Activated CD4-positive, alpha-beta T cell treated with anti-CD3 and anti-CD28 coated beads for 4 hours (primary cell): ENCODE results near the gene LRRIQ1.
"Not testable (repeated sequence)": the region's sequence is repeated elsewhere in the genome, so short reads cannot be mapped to it uniquely, and the experiment has no call there.

Experiments used
- DNase-seq, 2 donors: peaks; one replicate each; pipeline ENCODE4 v3.0.0-alpha.2; 2020

LRRIQ1 gene

DNA sequence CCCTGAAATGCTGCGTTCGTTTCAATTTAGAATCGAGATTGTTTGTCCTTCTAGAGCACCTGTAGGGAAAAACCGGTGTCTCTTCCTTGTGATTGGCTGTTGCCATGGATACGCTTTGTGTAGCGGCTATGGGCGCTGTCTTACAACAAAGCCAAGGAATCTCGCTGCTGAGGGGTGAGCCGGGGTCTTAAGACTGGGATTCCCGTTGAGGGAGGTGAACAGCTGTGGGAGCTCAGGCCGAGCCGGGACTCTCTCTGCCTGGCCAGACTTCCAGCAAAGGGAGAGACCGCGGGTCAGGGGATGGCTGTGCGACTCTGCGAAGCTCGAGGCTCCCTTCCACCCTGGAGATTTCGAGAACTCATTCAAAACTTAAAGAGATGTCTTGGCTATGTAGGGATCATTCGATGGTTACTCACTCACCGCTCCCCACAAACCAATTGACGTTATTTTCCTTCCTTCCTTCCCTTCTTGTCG, at the start of gene LRRIQ1, which contains the start of gene TSPAN19:
LRRIQ1 (plus strand) TSS at position 118 of the 474 bp plus-strand sequence. CDS start 1,826 bp downstream, outside the sequence.
TSPAN19 (minus strand) TSS at position 44 of the 474 bp plus-strand sequence. CDS start 6,331 bp downstream, outside the sequence.
- peak; percentile 2 to 5 for DNase-seq

DNA sequence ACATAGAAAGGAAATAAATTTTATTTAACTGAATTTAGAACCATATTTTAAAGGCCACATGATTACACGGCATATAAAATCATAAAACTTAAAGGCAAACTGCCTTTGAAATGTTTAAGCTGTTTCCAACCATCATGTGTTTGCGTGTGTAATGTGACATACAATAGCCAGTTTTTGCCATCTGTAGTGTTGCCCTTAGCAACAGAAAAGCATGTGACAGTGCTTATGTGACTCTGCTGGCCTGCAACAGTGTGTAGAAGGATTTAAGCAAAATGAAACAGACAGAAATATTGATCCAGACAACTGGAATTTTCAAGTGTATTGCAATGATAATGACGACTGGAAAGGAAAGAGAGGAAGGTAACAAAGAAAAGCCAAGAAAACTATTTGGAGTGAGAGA, 49.6 kb upstream of the LRRIQ1 start:
- no peak for DNase-seq

GRCh38 chr12:84994426-84994825, 41.7 kb upstream of the LRRIQ1 start:
- no peak for DNase-seq

DNA sequence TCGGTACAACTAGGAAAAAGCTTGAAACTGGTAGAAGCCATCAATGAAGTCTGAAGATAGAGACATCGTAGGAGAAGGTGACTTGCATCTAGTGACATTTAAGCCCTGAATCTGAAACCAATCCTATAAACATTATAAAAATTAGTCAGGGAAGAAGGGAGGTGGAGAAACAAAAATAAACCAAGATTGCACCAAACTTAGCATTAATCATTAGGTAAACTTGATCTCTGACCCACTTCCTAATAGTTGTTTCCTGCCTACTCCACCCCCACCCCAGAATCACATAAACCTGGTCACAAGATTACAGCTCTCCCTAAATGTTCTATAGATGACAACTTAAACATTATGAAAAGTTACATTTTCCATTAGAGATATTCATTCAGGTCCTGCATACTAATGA, 40.5 kb upstream of the LRRIQ1 start:
- DNase-seq = no peak

GRCh38 chr12:84996759-84997158, 39.4 kb upstream of the LRRIQ1 start:
- DNase-seq = no peak

DNA sequence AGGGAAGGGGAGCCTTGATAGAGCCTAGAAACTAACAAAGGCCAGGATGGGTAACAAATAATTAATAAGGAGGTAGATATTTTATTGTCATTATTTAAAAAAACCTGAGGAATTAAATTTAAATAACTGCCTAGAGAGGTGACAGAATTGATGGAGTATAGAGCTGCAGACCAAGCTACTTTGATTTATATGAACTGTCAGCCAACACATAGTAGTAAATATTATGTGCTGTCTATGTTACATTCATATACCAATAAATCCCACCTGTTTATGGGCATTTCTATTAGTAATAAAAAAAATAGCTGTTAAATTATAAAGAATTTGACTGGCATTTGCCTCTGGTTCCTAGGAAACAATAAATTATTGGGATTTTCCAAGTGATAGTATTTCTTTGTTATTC, 37.8 kb upstream of the LRRIQ1 start:
- DNase-seq = no peak

DNA sequence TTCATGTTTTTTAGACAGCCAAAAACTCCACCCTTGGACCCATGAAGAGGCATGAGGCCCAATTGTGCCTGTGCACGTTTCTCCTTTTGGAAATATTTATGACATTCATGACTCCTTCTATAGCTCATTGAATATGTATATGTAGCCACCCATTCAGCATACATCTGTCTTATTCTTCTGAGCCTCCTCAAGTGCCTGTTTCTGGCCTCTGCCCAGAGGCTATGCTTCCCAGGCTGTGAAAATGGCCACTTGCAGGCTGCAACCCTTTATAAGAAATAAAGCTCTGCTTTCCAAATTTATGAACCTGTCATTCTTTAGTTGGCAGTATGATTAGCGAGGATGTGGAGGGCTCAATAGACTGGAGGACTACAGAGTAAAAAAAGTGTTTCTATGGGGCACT, 35.4 kb upstream of the LRRIQ1 start:
- DNase-seq = no peak

DNA sequence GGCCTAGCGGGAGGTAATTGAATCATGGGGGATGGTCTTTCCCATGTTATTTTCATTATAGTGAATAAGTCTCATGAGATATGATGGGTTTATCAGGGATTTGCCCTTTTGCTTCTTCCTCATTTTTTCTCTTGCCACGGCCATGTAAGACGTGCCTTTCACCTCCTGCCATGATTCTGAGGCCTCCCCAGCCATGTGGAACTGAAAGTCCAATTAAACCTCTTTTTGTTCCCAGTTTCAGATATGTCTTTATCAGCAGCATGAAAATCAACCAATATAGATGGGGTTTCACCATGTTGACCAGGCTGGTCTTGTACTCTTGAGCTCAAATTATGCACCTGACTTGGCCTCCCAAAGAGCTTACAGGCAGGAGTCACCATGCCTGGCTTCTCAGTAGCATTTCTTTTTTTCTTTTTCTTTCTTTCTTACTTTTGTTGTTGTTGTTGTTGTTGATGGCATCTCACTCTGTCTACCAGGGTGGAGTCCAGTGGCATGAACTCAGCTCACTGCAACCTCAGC, 33.3 kb upstream of the LRRIQ1 start:
- DNase-seq = no peak

- no peak for DNase-seq
Measured at GRCh38 chr12:85004204-85004603, 31.9 kb upstream of the LRRIQ1 start.

DNA sequence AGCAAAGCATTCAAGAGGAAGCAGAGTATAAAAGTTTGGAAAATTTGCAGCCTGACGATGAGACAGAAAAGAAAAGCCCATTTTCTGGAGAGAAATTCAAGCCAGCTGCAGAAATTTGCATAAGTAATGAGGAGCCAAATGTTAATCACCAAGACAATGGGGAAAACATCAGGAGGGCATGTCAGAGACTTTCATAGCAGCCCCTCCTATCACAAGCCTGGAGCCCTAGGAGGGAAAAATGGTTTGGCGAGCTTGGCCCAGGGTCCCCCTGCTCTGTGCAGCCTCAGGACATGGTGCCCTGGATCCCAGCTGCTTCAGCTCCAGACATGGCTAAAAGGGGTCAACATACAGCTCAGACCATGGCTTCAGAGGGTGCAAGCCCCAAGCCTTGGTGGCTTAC, 31.1 kb upstream of the LRRIQ1 start:
- DNase-seq = not testable (repeated sequence)

GRCh38 chr12:85005615-85006014, 30.5 kb upstream of the LRRIQ1 start:
- no peak for DNase-seq

DNA sequence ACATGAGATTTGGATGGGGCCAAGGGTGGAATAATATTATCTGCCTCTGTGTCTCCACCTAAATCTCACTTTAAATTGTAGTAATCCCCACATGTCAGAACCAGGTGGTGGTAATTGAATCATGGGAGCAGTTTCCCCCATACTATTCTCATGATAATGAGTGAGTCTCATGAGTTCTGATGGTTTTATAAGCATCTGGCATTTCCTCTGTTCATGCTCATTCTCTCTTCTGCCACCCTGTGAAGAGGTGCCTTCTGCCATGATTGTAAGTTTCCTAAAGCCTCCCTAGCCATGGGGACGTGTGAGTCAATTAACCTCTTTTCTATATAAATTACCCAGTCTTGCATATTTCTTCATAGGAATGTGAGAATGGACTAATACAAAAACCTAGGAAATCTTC, 29.9 kb upstream of the LRRIQ1 start:
- no peak for DNase-seq

DNA sequence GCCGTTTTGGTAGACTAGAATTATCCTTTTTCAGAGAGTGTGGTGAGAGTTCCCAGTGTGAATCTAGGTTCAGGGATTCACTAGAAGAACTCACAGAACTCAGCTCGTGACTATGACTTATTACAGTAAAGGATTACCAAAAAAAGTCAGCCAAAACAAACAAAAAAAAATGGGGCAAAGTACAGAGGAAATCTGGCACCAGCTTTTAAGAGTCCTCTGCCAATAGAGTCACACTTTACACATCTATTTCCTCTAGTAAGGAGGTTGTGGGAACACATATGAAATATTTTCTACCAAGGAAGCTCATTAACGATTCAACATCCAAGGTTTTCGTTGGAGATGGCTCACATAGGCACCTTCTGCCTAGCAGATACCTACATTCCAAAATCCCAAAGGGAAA, 28.3 kb upstream of the LRRIQ1 start:
- no peak for DNase-seq

GRCh38 chr12:85016413-85016812, 19.7 kb upstream of the LRRIQ1 start:
- DNase-seq = no peak

GRCh38 chr12:85017133-85017532, 19.0 kb upstream of the LRRIQ1 start:
- DNase-seq = no peak

- DNase-seq = no peak
Measured at GRCh38 chr12:85017618-85018017, 18.5 kb upstream of the LRRIQ1 start.

GRCh38 chr12:85018098-85018497, 18.1 kb upstream of the LRRIQ1 start:
- DNase-seq = no peak

GRCh38 chr12:85029456-85029855, 6.7 kb upstream of the LRRIQ1 start:
- no peak for DNase-seq

GRCh38 chr12:85036733-85037132, 582 bp downstream of the LRRIQ1 start:
- DNase-seq = no peak

DNA sequence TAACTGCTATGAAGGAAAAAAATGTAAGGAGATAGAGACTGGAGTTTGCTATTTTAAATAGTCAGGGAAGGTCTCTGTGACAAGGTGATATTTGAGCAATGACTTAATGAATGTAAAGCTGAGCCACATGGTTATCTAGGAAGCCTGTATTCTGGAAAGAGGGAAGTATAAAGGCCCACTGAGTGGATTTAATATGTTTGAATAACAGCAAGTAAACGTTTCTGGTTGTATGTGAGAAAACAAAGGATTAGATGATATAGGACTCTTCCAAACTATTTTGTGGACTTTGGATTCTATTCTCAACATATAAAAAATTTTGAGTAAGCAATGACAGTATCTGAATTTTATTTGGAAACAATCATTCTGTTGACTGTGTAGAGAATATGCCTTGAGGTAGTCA, 5.2 kb downstream of the LRRIQ1 start:
- DNase-seq = no peak

DNA sequence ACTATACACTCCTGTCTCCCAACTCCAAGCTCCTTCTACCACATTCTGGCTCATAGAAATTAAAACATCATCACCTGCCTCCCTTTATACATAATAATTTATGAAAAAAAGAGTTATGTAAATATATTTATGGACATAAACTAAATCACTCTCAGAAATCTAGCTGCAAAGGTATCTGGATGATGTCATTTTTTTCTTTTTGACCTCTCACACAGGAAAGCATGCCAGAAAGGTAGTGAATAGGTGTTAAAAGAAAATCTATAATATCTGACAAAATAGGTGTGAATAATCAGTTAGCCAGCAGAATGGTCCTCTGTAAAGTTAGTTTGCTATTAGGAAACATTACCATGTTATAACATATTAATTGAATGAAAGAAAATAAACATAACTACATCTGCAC, 7.7 kb downstream of the LRRIQ1 start:
- no peak for DNase-seq

DNA sequence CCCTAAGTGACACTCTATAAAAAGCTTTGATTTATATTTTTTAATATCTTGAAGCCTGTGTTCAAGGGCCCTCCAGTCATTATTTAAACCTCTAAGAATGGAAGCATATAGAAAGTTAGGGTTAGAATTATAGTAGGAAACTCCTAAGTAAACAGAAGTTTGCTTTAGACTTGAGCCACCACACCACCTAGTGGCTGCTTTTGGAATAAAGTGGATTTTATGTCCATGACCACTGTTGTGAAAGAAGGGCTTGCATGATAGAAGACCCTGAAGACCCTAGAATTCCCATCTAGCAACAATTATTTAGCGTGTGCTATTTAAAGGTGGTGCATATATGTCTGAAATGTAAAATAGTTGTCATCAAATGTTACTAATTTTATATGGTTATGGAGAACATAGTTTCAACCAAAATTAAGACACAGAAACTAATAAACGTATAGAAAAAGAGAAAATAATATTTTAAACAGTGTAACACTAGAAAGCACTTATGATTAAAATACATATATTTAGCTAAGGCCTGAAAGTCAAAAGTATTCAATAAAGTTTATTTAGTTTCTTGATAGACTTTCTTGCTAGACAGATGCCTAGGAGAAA, 21.3 kb downstream of the LRRIQ1 start:
- DNase-seq = no peak

GRCh38 chr12:85058339-85058738, 22.2 kb downstream of the LRRIQ1 start:
- DNase-seq = no peak

GRCh38 chr12:85059594-85059993, 23.4 kb downstream of the LRRIQ1 start:
- no peak for DNase-seq

GRCh38 chr12:85060916-85061315, 24.8 kb downstream of the LRRIQ1 start:
- no peak for DNase-seq
